Mucosa of stomach (tissue), 1 donor: ENCODE results near the gene NXNL2.

Source experiments
- H3K27me3 ChIP-seq: one replicate; pipeline ENCODE4 v1.7.0; 2013; ENCODE audit warnings: mild to moderate bottlenecking, low read length; ENCODE audit not compliant: control insufficient read depth, insufficient read depth
- H3K36me3 ChIP-seq: one replicate; pipeline ENCODE4 v1.7.0; 2013; ENCODE audit warnings: low read length; ENCODE audit not compliant: control insufficient read depth, insufficient read depth
- H3K4me1 ChIP-seq: one replicate; pipeline ENCODE4 v1.7.0; 2013; ENCODE audit warnings: mild to moderate bottlenecking, low read length; ENCODE audit not compliant: control insufficient read depth, insufficient read depth
- H3K4me3 ChIP-seq: one replicate; pipeline ENCODE4 v1.7.0; 2013; ENCODE audit warnings: low read length
- H3K9ac ChIP-seq: one replicate; pipeline ENCODE4 v1.7.0; 2013; ENCODE audit warnings: mild to moderate bottlenecking, low read length, moderate library complexity
- H3K9me3 ChIP-seq: one replicate; pipeline ENCODE4 v1.7.0; 2013; ENCODE audit warnings: mild to moderate bottlenecking, low read length, moderate library complexity; ENCODE audit not compliant: control insufficient read depth
- donor health status: Pancreatic carcinoma.

NXNL2 gene

GRCh38 chr9:88514247-88514646 is 20.7 kb upstream of the NXNL2 start:
- Histone ChIP-seq H3K27me3 (no peaks in the 10 kb centered on the region), H3K9me3 (no peaks in the 10 kb centered on the region), H3K9ac (no peak overlapping the region), H3K36me3 (no peaks in the 10 kb centered on the region), H3K4me3 (no peak overlapping the region), H3K4me1 (peaks cover 9% of the 10 kb centered on the region)

GRCh38 chr9:88521308-88521707 is 13.7 kb upstream of the NXNL2 start:
- Histone ChIP-seq H3K9ac (no peak overlapping the region), H3K36me3 (no peaks in the 10 kb centered on the region), H3K9me3 (no peaks in the 10 kb centered on the region), H3K4me3 (no peak overlapping the region), H3K27me3 (no peaks in the 10 kb centered on the region), H3K4me1 (no peaks in the 10 kb centered on the region)

GRCh38 chr9:88522360-88522759 is 12.6 kb upstream of the NXNL2 start:
- H3K9me3 ChIP-seq: no peaks in the 10 kb centered on the region
- H3K9ac ChIP-seq: no peak overlapping the region
- no peaks in the 10 kb centered on the region for H3K27me3 ChIP-seq
- no peaks in the 10 kb centered on the region for H3K36me3 ChIP-seq
- no peak overlapping the region for H3K4me3 ChIP-seq
- no peaks in the 10 kb centered on the region for H3K4me1 ChIP-seq

GRCh38 chr9:88523056-88523455 is 11.9 kb upstream of the NXNL2 start:
- Histone ChIP-seq H3K36me3 (no peaks in the 10 kb centered on the region), H3K4me3 (no peak overlapping the region), H3K9ac (no peak overlapping the region), H3K4me1 (no peaks in the 10 kb centered on the region), H3K9me3 (no peaks in the 10 kb centered on the region), H3K27me3 (no peaks in the 10 kb centered on the region)

- no peak overlapping the region for H3K9ac ChIP-seq
- no peaks in the 10 kb centered on the region for H3K9me3 ChIP-seq
- no peak overlapping the region for H3K4me3 ChIP-seq
- H3K4me1 ChIP-seq: no peaks in the 10 kb centered on the region
- no peaks in the 10 kb centered on the region for H3K36me3 ChIP-seq
- no peaks in the 10 kb centered on the region for H3K27me3 ChIP-seq
Measured at GRCh38 chr9:88524911-88525310, 10.1 kb upstream of the NXNL2 start.

GRCh38 chr9:88527618-88528017 is 7.4 kb upstream of the NXNL2 start:
- Histone ChIP-seq H3K27me3 (peaks cover 8% of the 10 kb centered on the region), H3K36me3 (no peaks in the 10 kb centered on the region), H3K9me3 (no peaks in the 10 kb centered on the region), H3K4me3 (no peak overlapping the region), H3K9ac (no peak overlapping the region), H3K4me1 (no peaks in the 10 kb centered on the region)

- Histone ChIP-seq H3K4me1 (no peaks in the 10 kb centered on the region), H3K9me3 (no peaks in the 10 kb centered on the region), H3K36me3 (no peaks in the 10 kb centered on the region), H3K27me3 (peaks cover 8% of the 10 kb centered on the region), H3K4me3 (no peak overlapping the region), H3K9ac (no peak overlapping the region)
Measured at GRCh38 chr9:88528080-88528790, 6.7 kb upstream of the NXNL2 start.

GRCh38 chr9:88529496-88529895 is 5.5 kb upstream of the NXNL2 start:
- Histone ChIP-seq H3K9me3 (no peaks in the 10 kb centered on the region), H3K4me1 (no peaks in the 10 kb centered on the region), H3K36me3 (no peaks in the 10 kb centered on the region), H3K4me3 (no peak overlapping the region), H3K9ac (no peak overlapping the region), H3K27me3 (peaks cover 8% of the 10 kb centered on the region)

- no peak overlapping the region for H3K9ac ChIP-seq
- peaks cover 1% of the 10 kb centered on the region for H3K4me1 ChIP-seq
- no peak overlapping the region for H3K4me3 ChIP-seq
- no peaks in the 10 kb centered on the region for H3K36me3 ChIP-seq
- peaks cover 8% of the 10 kb centered on the region for H3K27me3 ChIP-seq
- H3K9me3 ChIP-seq: no peaks in the 10 kb centered on the region
Measured at GRCh38 chr9:88530051-88530450, 4.9 kb upstream of the NXNL2 start.

- H3K4me3 ChIP-seq: no peak overlapping the region
- H3K9ac ChIP-seq: no peak overlapping the region
- H3K27me3 ChIP-seq: peaks cover 24% of the 10 kb centered on the region
- H3K36me3 ChIP-seq: no peaks in the 10 kb centered on the region
- H3K9me3 ChIP-seq: no peaks in the 10 kb centered on the region
- peaks cover 13% of the 10 kb centered on the region for H3K4me1 ChIP-seq
Measured at GRCh38 chr9:88531920-88532698, 2.9 kb upstream of the NXNL2 start.

GRCh38 chr9:88533951-88534455 is 975 bp upstream of the NXNL2 start:
- Histone ChIP-seq H3K27me3 (peaks cover 30% of the 10 kb centered on the region), H3K36me3 (no peaks in the 10 kb centered on the region), H3K9me3 (no peaks in the 10 kb centered on the region), H3K9ac (no peak overlapping the region), H3K4me1 (peaks cover 13% of the 10 kb centered on the region), H3K4me3 (no peak overlapping the region)

GRCh38 chr9:88535226-88536022 is 446 bp downstream of the NXNL2 start:
- H3K4me1 ChIP-seq: peaks cover 13% of the 10 kb centered on the region
- H3K9me3 ChIP-seq: no peaks in the 10 kb centered on the region
- no peak overlapping the region for H3K4me3 ChIP-seq
- peaks cover 30% of the 10 kb centered on the region for H3K27me3 ChIP-seq
- peak overlapping the region; percentile 9 for H3K9ac ChIP-seq
- no peaks in the 10 kb centered on the region for H3K36me3 ChIP-seq
